G401 (cell line): ENCODE data around the gene MCAM. TPM values are rescaled to one million over a fixed set of nuclear protein-coding genes. Genes with fewer than 3 reads are reported as not detected.
A peak's percentile ranks its signal among the peaks of the same experiment; 100 is the strongest.

Experiments used
- DNase-seq: peaks from one replicate; pipeline ENCODE4 v3.0.0-alpha.2; 2015; ENCODE audit warnings: low spot score
- in situ Hi-C: cut with HindIII; loops from 2 replicates; pipeline ENCODE4 v1.10.0; 2016; ENCODE audit warnings: low sequenced_read_pairs, mixed read lengths
- total RNA-seq: library from RNA; depleted of rRNA; stranded (reverse); fragments of >200 nt; shearing (Covaris generic); gene quantifications from 2 replicates; pipeline ENCODE4 v1.2.3, GENCODE V29; 2014

MCAM gene
- total RNA-seq, 1 experiment from 2014 or later: 77.2 TPM

GRCh38 chr11:119317592-119318239 lies 786 bp upstream of the MCAM start:
- no peak for DNase-seq
- in situ Hi-C loops: loop anchor here (25.0 kb wide), 1 partner anchor 205 kb away; the partner anchor contains the start of genes C2CD2L, DPAGT1 and HINFP

DNA sequence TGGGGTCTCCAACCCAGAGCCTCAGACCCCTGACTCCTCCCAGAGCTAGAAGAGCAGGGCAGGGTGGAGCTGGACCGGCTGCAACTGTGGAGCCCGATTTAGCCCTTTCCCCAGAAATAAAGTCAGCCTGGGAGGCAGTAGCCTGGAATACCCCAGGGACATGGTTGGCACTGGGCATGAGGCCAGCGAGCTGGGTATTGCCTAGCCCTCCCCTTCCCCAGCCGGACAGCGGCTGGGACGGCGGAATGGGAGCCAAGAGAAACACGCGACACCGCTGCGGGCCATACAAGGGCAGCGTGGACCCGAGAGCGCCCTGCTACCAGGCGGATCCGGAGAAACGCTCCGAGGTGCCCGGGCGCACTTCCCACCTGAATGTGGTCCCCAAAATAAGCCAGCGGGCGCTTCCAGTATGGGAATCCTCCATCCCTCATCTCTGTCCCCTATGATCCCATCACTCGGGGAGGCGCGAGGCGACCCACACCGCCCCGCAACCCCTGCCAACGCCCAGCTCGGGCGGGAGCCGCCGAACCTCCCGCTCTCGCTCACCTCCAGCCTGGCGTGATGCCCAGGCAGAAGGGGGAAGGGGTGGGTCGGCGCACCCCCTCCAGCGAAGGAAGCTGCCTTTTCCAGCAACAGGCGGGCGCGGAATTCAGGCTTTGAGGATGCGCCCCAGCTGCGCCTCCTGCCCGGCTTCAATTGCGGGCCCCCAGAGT lies 758 bp downstream of the MCAM start:
- peak; percentile 77 for DNase-seq
- in situ Hi-C loops: loop anchor here (25.0 kb wide), 1 partner anchor 204 kb away; the partner anchor contains the start of genes C2CD2L, DPAGT1 and HINFP

DNA sequence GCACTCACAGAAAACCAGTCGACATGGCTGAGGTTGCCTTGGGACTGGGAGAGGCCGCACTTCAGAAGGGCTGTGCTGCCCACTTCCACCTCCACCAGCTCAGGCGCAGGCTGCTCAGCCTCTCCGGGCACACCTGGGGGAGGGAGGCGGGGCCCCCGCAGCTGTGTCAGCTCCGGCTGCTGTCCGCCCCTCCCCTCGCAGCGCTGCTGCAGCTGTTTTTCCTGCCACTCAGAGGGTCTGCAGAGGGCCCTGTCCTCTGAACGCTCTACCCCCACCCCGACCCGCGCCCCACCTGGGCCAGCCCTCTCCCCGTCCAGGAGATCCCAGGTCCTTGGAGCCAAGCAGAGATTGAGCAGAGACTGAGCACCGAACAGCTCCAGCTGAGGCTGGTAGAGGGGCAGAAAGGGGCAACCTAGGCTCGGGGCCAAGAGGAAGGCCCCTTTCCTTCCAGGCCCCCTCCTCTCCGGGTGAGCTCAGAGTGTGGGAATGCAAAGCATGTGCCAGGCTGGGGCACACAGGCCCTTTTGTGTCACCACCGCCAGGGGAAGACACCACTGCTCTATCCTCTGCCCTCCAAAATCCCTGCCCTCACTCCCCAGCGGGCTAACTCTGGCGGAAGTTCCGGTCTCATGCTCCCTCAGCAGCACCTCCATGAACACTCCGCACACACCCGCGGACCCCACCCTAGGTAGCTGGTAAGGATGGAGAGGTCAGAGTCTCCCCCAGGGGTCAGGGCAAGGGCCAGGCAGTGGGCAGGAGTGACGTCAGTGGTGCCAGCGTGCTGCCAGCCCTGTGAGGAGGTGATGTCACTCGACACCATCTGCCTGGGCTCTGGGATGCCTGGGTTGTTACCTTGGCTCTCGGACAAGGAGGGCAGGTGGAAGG lies 1.6 kb downstream of the MCAM start:
- in situ Hi-C loops: loop anchor here (25.0 kb wide), 1 partner anchor 203 kb away; the partner anchor contains the start of genes C2CD2L, DPAGT1 and HINFP
- DNase-seq: peak; percentile 85

GRCh38 chr11:119314726-119315125 lies 2.2 kb downstream of the MCAM start:
- no peak for DNase-seq
- in situ Hi-C loops: loop anchor here (25.0 kb wide), 1 partner anchor 202 kb away; the partner anchor contains the start of genes C2CD2L, DPAGT1 and HINFP

DNA sequence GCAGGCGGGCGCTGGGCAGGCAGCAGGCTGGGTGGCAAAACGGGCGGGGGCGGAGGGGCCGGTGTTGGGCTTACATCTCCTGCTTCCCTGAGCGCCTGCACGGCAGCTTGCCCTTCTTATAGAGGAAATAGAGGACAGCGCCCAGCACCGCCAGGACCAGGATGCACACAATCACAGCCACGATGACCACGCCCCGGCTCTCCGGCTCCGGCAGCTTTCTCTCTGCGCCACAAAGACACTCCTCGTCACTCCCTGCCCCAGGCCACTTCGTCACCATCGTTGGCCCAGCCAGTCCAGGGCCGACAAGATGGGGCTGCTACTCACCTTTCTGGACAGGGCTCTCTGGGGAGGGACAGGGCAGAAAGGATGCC lies 6.3 kb downstream of the MCAM start:
- DNase-seq: no peak
- in situ Hi-C loops: loop anchor here (25.0 kb wide), 1 partner anchor 198 kb away; the partner anchor contains the start of genes C2CD2L, DPAGT1 and HINFP

DNA sequence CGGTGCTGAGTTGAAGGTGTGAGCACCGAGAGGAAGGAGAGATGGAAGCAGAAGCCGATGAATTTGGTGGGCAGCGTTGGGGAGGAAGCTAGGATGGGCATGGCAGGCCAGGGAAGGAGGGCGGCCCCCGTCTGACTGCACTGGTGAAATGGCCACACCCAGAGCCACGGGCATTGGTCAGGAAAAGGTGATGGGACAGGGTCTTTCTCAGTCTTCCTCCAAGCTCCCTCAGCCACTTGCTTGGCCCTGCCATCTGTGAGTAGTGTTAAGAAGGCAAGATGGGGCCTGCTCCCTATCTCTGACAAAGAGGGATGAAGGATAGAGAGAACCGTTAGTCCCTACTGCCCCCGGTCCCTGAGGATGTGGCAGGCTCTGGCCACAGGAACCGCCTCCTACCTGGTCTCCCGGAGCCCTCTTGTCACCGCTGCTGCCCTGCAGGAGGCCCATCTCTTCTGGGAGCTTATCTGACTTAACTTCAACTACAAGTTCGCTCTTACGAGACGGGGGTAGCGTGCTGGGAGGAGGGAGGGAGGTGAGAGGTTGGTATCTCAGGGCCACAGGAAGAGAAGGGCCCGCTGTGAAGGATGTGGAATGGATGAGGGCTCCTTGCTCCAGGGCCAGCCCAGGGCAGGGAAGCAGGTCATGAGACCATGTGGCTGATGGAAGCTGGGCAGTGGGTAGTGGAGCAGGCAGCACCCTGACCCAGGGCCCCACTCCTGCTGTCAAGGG lies 6.8 kb downstream of the MCAM start:
- no peak for DNase-seq
- in situ Hi-C loops: loop anchor here (5.0 to 25.0 kb wide), 2 partner anchors 42 to 198 kb away; partner anchors contain the start of genes C2CD2L, DPAGT1 and HINFP

DNA sequence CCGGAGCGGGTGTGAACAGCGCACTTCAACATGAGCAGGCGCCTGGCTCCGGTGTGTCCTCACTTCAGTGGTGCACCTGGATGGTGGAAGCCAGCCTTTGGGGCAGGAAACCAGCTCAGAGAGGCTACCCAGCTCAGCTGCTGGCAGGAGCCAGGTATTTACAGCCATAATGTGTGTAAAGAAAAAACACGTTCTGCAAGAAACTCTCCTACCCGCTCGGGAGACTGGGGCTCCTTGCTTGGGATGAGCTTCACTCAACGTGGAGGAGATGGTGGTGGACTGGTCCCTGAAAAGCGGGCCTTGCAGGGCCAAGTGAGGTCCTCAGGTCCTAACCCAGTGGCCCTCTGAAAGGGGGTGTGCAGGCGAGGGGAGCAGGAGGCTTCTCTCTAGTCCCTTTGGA lies 7.5 kb downstream of the MCAM start:
- no peak for DNase-seq
- in situ Hi-C loops: loop anchor here (5.0 to 25.0 kb wide), 2 partner anchors 43 to 197 kb away; partner anchors contain the start of genes C2CD2L, DPAGT1 and HINFP

- DNase-seq: no peak
- in situ Hi-C loops: loop anchor here (5.0 to 25.0 kb wide), 2 partner anchors 44 to 196 kb away; partner anchors contain the start of genes C2CD2L, DPAGT1 and HINFP
Measured at GRCh38 chr11:119307974-119308373, 9.0 kb downstream of the MCAM start.

DNA sequence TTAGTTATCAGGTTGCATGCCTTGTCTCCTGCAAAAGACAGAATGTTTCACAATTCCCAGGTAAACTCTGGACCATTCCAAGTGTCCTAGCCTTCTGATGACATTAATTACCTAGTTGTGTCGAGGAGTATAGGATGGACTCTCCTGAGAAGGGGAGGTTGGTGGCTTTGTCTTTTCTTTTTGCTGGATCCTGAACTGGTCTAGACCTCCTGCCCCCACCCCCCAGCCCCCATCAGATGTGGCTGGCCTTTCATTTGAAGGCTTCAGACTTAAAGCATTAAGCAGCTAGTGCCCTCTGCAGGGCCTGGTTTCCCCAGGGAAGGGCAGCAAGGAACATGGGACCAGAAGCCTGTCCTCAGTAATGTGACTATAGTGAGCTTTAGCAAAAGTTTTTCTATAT lies 9.7 kb downstream of the MCAM start:
- DNase-seq: peak; percentile 49
- in situ Hi-C loops: loop anchor here (5.0 to 25.0 kb wide), 2 partner anchors 45 to 195 kb away; partner anchors contain the start of genes C2CD2L, DPAGT1 and HINFP

DNA sequence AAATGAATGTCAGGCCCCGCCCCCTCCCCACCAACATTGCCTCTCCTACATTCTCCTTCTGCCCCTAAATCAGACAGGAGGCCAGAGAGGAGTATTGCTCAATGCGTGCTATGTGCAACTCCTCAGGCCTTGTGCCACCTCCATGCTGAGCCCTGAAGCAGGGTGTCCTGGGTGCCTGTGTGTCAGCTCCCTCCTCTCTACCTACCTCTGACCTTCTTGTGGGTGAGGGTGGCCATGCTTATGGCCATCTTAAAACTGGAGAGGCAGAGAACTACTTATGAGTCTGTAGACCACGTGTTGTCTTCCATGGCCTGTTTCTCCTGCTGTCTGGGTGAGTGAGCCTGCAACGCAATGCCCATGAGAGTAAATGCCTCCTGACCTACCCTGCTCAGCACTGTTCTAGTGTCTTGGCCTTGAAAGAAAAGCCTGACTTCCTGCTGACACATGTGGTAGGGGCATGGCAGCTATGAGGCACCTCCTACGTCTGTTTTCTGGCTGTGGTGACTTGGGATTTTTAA lies 10.5 kb downstream of the MCAM start:
- in situ Hi-C loops: loop anchor here (5.0 to 25.0 kb wide), 2 partner anchors 46 to 194 kb away; partner anchors contain the start of genes C2CD2L, DPAGT1 and HINFP
- no peak for DNase-seq

GRCh38 chr11:119305556-119306372 lies 11.2 kb downstream of the MCAM start:
- DNase-seq: no peak
- in situ Hi-C loops: loop anchor here (5.0 to 25.0 kb wide), 2 partner anchors 47 to 193 kb away; partner anchors contain the start of genes C2CD2L, DPAGT1 and HINFP

DNA sequence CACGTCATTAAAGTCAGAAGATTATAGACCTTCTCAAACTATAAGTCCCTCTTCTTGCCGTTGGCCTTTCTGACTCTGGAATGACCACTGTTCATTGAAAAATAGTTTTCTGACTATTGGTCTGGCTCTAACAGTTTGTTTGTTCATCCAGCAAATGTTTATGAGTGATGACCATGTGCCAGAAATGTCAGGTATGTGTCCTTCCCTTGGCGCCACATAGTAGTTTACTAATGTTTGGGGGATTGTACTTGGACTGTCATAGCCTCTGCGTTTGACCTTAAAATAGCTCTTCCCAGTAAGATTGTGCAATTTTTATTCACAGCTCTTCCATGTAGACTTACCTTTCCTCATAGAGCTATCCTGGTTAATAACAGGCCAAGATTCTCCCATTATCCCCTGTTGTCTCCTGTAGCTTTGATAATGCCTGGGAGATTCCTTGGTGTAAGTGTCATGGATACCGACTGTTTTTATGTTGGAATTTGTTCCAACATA lies 13.7 kb downstream of the MCAM start:
- in situ Hi-C loops: loop anchor here (25.0 kb wide), 1 partner anchor 191 kb away; the partner anchor contains the start of genes C2CD2L, DPAGT1 and HINFP
- DNase-seq: no peak

DNA sequence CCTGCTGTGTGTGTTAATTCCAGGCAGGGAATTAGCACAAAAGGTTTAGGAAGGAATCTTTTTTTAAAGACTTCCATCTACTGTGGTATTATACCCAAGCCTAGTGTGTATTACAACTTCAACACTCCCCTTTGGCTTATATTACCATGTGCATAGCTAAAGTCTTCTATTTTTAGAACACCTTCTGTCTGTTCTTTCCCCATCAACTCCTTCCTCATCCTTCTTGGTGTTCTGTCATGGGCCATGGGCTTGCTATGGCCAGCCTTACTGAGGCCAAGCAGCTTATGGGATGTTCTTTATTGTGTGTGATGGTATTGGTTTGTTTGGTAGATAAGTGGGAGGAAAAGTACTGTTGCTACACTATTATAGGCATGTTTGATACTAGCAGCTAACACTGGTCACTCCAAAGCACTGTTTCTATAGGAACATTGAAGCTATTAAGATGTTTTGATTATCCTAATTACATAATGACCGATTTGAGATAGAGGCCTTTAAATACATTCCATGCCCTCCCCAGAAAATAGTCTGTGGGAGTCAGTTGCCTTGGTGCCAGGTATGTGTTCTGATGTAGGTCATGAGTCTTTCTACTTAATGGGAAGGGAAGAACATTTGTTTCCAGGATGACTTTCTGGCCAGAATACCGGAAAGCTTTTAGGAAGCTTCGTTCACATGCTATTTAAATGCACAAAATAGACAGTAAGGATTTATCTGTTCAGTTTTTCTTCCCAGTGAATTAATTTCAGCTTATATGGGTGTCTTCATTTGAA lies 16.5 kb downstream of the MCAM start:
- in situ Hi-C loops: loop anchor here (25.0 kb wide), 1 partner anchor 188 kb away; the partner anchor contains the start of genes C2CD2L, DPAGT1 and HINFP
- DNase-seq: peak; percentile 82

DNA sequence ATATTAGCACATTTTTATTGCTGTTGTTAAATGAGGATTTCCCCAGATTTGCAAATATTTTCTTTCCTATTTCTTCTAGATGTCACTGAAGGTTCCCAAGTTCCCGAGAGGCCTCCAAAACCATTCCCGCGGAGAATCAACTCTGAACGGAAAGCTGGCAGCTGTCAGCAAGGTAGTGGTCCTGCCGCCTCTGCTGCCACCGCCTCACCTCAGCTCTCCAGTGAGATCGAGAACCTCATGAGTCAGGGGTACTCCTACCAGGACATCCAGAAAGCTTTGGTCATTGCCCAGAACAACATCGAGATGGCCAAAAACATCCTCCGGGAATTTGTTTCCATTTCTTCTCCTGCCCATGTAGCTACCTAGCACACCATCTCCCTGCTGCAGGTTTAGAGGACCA lies 17.5 kb downstream of the MCAM start:
- in situ Hi-C loops: no loop called here
- no peak for DNase-seq

DNA sequence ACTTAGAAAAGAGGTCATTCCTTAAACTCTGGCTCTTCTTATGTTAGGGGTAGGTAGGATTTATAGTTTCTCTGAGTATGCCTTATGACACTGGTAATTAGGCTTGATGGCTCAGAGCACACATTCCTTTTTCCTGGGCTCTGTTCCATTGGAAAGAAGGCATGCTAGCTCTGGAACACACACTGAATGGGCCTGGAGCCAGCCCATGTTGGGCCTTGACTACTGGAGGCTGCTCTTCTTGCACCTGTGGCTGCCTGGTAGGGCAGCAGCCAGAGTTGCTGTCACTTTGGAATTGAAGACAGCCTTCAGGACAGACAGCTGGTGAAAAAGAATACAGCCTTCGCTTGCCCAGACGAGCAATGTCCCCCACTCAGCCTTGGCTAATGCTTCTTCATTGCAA lies 18.2 kb downstream of the MCAM start:
- DNase-seq: peak; percentile 91
- in situ Hi-C loops: no loop called here

DNA sequence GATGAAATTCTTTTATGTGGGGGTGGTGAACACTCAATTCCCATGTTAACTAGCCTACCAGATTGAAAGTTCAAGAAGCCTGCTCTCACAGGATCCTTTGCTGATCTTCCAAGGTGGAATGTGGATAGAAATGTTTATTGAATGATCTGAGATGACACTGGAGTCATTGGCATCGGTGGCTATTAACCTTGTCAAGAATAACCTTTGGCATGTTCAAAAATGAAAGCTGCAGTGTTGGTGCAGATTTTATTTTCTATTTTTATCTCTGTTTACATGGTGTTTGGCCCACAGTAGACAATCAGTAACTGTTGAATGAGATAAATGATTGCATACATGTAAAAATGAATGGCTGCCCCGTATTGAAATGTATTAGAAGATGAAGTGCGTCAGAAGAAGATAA lies 19.0 kb downstream of the MCAM start:
- DNase-seq: no peak
- in situ Hi-C loops: no loop called here
